Adrenal gland (tissue), 12 donors: ENCODE results near the gene PEX11B. TPM values are rescaled to one million over a fixed set of nuclear protein-coding genes. Genes with fewer than 3 reads are reported as not detected.

Experiments
- DNase-seq, 7 donors: peaks; one replicate each; pipeline ENCODE4 v3.0.0-alpha.2; 2019 to 2020
- H3K27ac ChIP-seq, 5 donors: fragments of 200-600 bp; sonication (generic) in 4 of 5; 1 replicate in 3 of 5; 2 replicates in 2 of 5; pipeline versions ENCODE4 v1.5.1 to v1.8.0; 2016 to 2020; ENCODE audit warnings: mild to moderate bottlenecking in 1 of 5
- H3K27me3 ChIP-seq: fragments of 200-600 bp; 2 replicates; pipeline ENCODE4 v1.8.0; 2021
- H3K36me3 ChIP-seq, 2 donors: fragments of 200-600 bp; replicated peaks in 1 of 2; 1 replicate in 1 of 2; 2 replicates in 1 of 2; pipeline versions ENCODE4 v1.5.1 to v1.8.0; 2018 to 2022
- H3K4me1 ChIP-seq, 2 donors: fragments of 200-600 bp; replicated peaks in 1 of 2; 1 replicate in 1 of 2; 2 replicates in 1 of 2; pipeline versions ENCODE4 v1.5.1 to v1.8.0; 2018 to 2021
- H3K4me3 ChIP-seq, 4 donors: fragments of 200-600 bp; sonication (generic) in 3 of 4; one replicate each; pipeline ENCODE4 v1.5.1; 2016 to 2018
- H3K9me3 ChIP-seq, 3 donors: fragments of 200-600 bp; sonication (generic) in 1 of 3; replicated peaks in 1 of 3; 1 replicate in 2 of 3; 2 replicates in 1 of 3; pipeline versions ENCODE4 v1.5.1 to v1.8.0; 2016 to 2021
- POLR2A ChIP-seq, 2 donors: fragments of 450-650 bp; IDR thresholded peaks; one replicate each; pipeline ENCODE4 v1.6.1; 2017; ENCODE audit warnings: antibody characterized with exemption in 2 of 2, mild to moderate bottlenecking in 2 of 2, moderate library complexity in 1 of 2
- WGBS, 4 donors: extraction: QIAGEN DNeasy Blood & Tissue Kit in 2 of 4; methylation state at CpG; one replicate each; pipeline versions ENCODE4 v1.1.5 to v1.1.7; 2013 to 2017; 5-methylcytosine and 5-hydroxymethylcytosine counted together
- intact Hi-C, 2 donors: fragments of 100-400 bp; cut with DNase I; formaldehyde crosslinking; loops; one replicate each; pipeline versions ENCODE4 v1.14.1 to v1.15.0; 2022 to 2023
- polyA plus RNA-seq, 3 donors: library from polyadenylated mRNA; stranded (reverse); fragments of 200-250 nt in 2 of 3; fragments of 350-450 nt in 1 of 3; fragmentation: Illumina TruSeq in 1 of 3; extraction: RNeasy Lipid Tissue Mini Kit (QIAGEN cat#74804) in 1 of 3; gene quantifications; one replicate each; pipeline ENCODE4 v1.2.3, GENCODE V29; 2013 to 2014
- total RNA-seq, 9 donors: library from RNA; depleted of rRNA in 4 of 9; stranded (reverse); fragments of >200 nt in 4 of 9; fragments of 120-200 nt in 1 of 9; fragmentation: NEBNext Ultra II Directional in 1 of 9; extraction: Animal tissue kit (Norgen Biotek cat#: 25700) in 1 of 9; gene quantifications; one replicate each; pipeline versions ENCODE4 v1.1.0 to v1.2.4, GENCODE V29; 2013 to 2023
- TF ChIP-seq, protein P1 (sequence below), 6 experiments: fragments of 450-650 bp in 4 of 6; fragments of 200-600 bp in 2 of 6; sonication (generic) in 1 of 6; IDR thresholded peaks; 1 replicate in 5 of 6; 2 replicates in 1 of 6; pipeline versions ENCODE4 v1.5.1 to v1.8.0; 2016 to 2021; ENCODE audit warnings: antibody characterized with exemption in 6 of 6, mild to moderate bottlenecking in 2 of 6, moderate library complexity in 1 of 6
- donor health status: healthy with polysubstance abuse.
- donor health status: Bipolar disorder and iron deficiency.
- donor health status: DM: yes; HTN: yes; CAD: no.
- donor health status: DM: no; HTN: no; CAD: no.
- donor health status: DM: no; HTN: no; CAD: no.
- donor health status: DM: yes; HTN: yes; CAD: no.

The PEX11B gene
- total and polyA plus RNA-seq, 12 donors, result 21.2 to 52.9 (median 32.4) TPM

GRCh38 chr1:145959333-145959732 is 40.8 kb upstream of the PEX11B start:
- H3K36me3 ChIP-seq, result no peaks in the 10 kb centered on the region
- no peak overlapping the region for H3K4me3 ChIP-seq
- DNase-seq, result no peak
- intact Hi-C loops, result no loop called here
- H3K27me3 ChIP-seq, result no peaks in the 10 kb centered on the region
- H3K27ac ChIP-seq, result peak overlapping the region in 2 of 5 donors; percentile 92 to 99
- no peak for TF ChIP-seq POLR2A (IDR thresholded peaks at IDR 0.05)
- TF ChIP-seq, protein P1, sequence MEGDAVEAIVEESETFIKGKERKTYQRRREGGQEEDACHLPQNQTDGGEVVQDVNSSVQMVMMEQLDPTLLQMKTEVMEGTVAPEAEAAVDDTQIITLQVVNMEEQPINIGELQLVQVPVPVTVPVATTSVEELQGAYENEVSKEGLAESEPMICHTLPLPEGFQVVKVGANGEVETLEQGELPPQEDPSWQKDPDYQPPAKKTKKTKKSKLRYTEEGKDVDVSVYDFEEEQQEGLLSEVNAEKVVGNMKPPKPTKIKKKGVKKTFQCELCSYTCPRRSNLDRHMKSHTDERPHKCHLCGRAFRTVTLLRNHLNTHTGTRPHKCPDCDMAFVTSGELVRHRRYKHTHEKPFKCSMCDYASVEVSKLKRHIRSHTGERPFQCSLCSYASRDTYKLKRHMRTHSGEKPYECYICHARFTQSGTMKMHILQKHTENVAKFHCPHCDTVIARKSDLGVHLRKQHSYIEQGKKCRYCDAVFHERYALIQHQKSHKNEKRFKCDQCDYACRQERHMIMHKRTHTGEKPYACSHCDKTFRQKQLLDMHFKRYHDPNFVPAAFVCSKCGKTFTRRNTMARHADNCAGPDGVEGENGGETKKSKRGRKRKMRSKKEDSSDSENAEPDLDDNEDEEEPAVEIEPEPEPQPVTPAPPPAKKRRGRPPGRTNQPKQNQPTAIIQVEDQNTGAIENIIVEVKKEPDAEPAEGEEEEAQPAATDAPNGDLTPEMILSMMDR (IDR thresholded peaks at IDR 0.05), result no peak
- peaks cover 52 to 66% of the 10 kb centered on the region in 2 donors for H3K4me1 ChIP-seq
- no peaks in the 10 kb centered on the region for H3K9me3 ChIP-seq

DNA sequence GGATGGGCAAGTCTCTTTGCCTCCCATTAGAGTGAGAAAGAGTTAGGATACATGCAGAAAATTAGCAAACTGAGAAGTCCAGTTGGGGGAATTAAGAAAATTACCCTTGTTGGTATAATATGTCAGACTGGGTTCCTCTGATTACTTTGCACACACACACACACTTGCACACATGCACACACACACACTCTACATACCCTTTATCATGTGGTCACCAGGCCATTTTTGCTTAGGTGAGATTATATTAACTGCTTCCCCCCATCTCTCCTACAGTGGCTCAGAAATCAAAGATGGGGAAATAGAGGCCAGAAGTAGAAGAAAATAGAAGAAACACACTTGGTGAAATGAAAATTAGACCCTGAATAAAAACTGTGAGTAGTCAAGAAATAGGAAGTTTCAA is 40.2 kb upstream of the PEX11B start:
- Histone ChIP-seq H3K4me1 (peaks cover 50 to 67% of the 10 kb centered on the region in 2 donors), H3K36me3 (no peaks in the 10 kb centered on the region), H3K9me3 (no peaks in the 10 kb centered on the region), H3K27ac (peak overlapping the region in 1 of 5 donors; percentile 99), H3K4me3 (no peak overlapping the region), H3K27me3 (no peaks in the 10 kb centered on the region)
- DNase-seq, result no peak
- intact Hi-C loops, result no loop called here
- TF ChIP-seq, protein P1 (IDR thresholded peaks at IDR 0.05), result no peak
- no peak for TF ChIP-seq POLR2A (IDR thresholded peaks at IDR 0.05)

DNA sequence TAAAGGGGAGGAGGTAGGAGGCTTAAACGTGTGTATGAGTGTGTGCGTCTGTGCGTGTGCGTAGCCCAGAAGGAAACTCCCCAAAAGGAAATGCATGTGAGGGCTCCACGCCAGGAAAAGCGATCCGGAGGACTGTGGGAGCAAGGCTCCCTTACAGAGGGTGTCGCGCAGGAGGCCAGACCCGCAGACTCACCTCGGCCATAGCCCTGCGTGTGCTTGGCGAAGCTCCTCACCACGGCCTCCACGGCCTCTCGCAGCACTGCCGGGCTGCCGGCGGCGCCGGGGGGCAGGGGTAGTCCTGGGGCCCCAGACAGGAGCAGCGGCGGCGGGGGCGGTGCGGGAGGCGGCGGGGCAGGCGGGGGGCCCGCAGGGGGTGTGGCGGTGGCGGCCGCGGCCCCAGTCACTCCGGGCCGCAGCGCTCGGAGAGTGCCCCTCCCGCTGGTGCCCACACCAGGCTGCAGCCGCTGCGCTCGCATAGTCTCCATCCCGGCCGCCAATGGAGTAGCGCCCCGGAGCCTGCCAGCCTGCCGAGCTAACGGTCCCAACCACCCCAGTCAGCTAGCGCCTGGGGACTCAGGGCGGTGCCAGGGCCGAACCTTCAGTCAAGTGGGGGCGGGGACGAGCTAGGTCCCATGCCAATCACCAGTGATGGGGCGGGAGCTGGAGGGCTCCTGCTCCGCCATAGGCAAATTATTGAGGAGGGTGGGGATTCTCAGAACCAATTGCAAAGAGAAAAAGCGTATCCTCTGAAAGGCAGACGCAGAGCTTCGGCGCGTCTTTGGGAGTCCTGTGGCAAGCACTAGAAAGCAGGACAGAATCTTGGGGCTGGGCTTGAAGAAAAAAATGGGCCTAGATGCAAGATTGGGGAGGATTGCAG is 39.2 kb upstream of the PEX11B start, which contains the start of gene LIX1L:
TSS of gene LIX1L (minus strand) at position 575 of the 877 bp plus-strand sequence. CDS start at position 485, 90 bp downstream.
- peaks cover 46 to 57% of the 10 kb centered on the region in 2 donors for H3K4me1 ChIP-seq

DNA sequence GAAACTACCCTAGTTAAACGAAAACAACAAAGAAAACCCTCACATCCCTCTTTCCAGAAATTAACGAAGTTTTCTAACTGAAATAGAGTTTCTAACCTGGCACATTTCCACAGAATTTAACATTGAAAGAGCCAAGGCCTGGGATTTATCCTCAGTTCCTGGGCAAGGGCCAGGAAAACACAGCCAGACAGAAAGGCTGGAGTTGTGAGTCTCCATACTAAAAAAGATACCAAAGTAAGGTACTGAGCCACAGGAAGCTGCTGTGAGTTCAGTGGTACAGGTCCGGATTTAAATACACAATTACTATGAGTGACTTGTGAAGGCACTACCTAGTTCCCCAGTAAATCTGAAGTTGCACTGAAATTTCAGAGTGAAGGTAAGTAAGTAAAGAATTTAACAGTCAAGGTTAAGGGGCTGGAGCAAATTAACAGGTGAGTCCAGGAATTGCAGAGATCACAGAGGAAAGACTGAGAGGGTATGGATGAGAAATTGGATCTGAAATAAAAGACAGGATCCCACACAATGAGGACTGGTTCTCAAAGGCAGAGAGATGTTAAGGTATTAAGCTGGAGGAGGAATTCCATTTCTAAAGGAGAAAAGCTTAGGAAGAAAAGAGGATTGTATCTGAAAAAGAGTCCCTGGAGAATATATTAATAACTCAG is 38.4 kb upstream of the PEX11B start:
- peak overlapping the region; percentile 84 to 100 (median 92) for H3K27ac ChIP-seq
- no peaks in the 10 kb centered on the region for H3K27me3 ChIP-seq
- no peaks in the 10 kb centered on the region for H3K9me3 ChIP-seq
- DNase-seq, result peak; percentile 59 to 85 (median 77)
- 0 to 1% (median 0%) methylated on average over 3 of the region's 3 CpGs for WGBS, 4 donors
- H3K4me3 ChIP-seq, result peak overlapping the region in 3 of 4 donors; percentile 36 to 95 (median 39)
- no peaks in the 10 kb centered on the region for H3K36me3 ChIP-seq
- peaks cover 44 to 54% of the 10 kb centered on the region in 2 donors for H3K4me1 ChIP-seq
- intact Hi-C loops, result no loop called here
- no peak for TF ChIP-seq POLR2A (IDR thresholded peaks at IDR 0.05)
- TF ChIP-seq, protein P1 (IDR thresholded peaks at IDR 0.05), result peak in 1 of 6 experiments; percentile 6

More for the DNA sequence above, 39.2 kb upstream of the PEX11B start, which contains the start of gene LIX1L:
- Histone ChIP-seq H3K4me3 (peak within 1 kb of the TSS in 3 of 4 donors; percentile 36 to 95 (median 39)), H3K27me3 (no peaks in the 10 kb centered on the region), H3K36me3 (no peaks in the 10 kb centered on the region), H3K9me3 (no peaks in the 10 kb centered on the region), H3K27ac (peak within 1 kb of the TSS; percentile 84 to 100 (median 92))
- TF ChIP-seq POLR2A (IDR thresholded peaks at IDR 0.05), result peak; percentile 71 to 91
- TF ChIP-seq, protein P1 (IDR thresholded peaks at IDR 0.05), result no peak
- peak; percentile 97 to 98 (median 98) for DNase-seq
- intact Hi-C loops, result no loop called here
- 0 to 1% (median 0%) methylated on average over 17 to 60 of the region's 60 CpGs for WGBS, 4 donors
